Measurements from ENCODE around the gene MEX3C. TPM values are rescaled to one million over a fixed set of nuclear protein-coding genes. Genes with fewer than 3 reads are reported as not detected.

The MEX3C gene
- total RNA-seq, 2 experiments from 2014 or later, result 41.9 to 43.4 TPM

DNA sequence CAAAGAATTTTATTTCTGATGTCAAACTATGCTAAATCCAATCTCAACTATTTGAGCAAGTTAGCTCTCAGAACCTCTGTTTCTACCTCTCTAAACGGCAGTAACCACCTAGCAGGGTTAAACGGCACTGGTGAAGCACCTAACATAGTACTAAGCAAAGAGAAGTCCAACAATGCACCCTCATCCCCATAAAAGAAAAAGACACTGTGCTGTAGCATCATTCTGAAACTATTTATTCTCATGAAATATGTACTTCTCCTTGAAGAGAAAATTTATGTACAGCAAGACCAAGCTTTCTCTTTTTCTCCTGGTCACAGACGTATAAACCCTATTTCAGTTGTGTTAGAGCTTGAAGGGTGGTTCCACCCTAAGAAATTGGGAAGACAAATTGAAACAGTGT lies 4.8 kb downstream of the MEX3C start:
- peak overlapping the region; percentile 95 for H3K4me2 ChIP-seq (ENCODE audit: low read length)
- peaks cover 91% of the 10 kb centered on the region for H3K79me2 ChIP-seq (ENCODE audit: insufficient read depth, low read depth, low read length)
- H2AFZ ChIP-seq (ENCODE audit: low read length), result no peak overlapping the region
- intact Hi-C loops (cut with micrococcal nuclease; ENCODE audit: unreplicated experiment), result loop anchor here (10.0 kb wide), 3 partner anchors 78 to 318 kb away; partner anchors contain the start of genes ME2 and SMAD4
- H3K4me3 ChIP-seq (ENCODE audit: low read depth, low read length, poor library complexity, severe bottlenecking), result peak overlapping the region; percentile 92
- no peaks in the 10 kb centered on the region for H3K9me2 ChIP-seq (ENCODE audit: insufficient read depth, low read length)
- DNase-seq (ENCODE audit: low spot score), result no peak
- TF ChIP-seq, protein P1, sequence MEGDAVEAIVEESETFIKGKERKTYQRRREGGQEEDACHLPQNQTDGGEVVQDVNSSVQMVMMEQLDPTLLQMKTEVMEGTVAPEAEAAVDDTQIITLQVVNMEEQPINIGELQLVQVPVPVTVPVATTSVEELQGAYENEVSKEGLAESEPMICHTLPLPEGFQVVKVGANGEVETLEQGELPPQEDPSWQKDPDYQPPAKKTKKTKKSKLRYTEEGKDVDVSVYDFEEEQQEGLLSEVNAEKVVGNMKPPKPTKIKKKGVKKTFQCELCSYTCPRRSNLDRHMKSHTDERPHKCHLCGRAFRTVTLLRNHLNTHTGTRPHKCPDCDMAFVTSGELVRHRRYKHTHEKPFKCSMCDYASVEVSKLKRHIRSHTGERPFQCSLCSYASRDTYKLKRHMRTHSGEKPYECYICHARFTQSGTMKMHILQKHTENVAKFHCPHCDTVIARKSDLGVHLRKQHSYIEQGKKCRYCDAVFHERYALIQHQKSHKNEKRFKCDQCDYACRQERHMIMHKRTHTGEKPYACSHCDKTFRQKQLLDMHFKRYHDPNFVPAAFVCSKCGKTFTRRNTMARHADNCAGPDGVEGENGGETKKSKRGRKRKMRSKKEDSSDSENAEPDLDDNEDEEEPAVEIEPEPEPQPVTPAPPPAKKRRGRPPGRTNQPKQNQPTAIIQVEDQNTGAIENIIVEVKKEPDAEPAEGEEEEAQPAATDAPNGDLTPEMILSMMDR (conservative IDR thresholded peaks at IDR 0.05; ENCODE audit: low read length), result no peak
- TF ChIP-seq EZH2phosphoT487 (IDR thresholded peaks at IDR 0.05; ENCODE audit: borderline replicate concordance, low read depth, low read length), result no peak
- peak overlapping the region; percentile 61 for H3K27ac ChIP-seq (ENCODE audit: low read depth, low read length, poor library complexity, severe bottlenecking)
- peaks cover 22% of the 10 kb centered on the region; the same call in 1 of the 2 replicates for H4K20me1 ChIP-seq (ENCODE audit: insufficient read depth, low read length)
- H3K9me3 ChIP-seq (ENCODE audit: low read length), result no peaks in the 10 kb centered on the region
- CTCF ChIA-PET (ENCODE audit: unreplicated experiment), result no interaction called here
- no TSS peak for BruUV-seq (replicated peaks)
- POLR2A ChIA-PET, result interaction anchor here (1.3 to 7.5 kb wide), 2 partner anchors 28 to 37 kb away, joined by 3 to 50 read pairs; no protein-coding TSS in a partner anchor
- peaks cover 60% of the 10 kb centered on the region for H3K36me3 ChIP-seq (ENCODE audit: insufficient read depth, low read length)
- peaks cover 50% of the 10 kb centered on the region for H3K4me1 ChIP-seq (ENCODE audit: insufficient read depth, low read length, poor library complexity, severe bottlenecking)

DNA sequence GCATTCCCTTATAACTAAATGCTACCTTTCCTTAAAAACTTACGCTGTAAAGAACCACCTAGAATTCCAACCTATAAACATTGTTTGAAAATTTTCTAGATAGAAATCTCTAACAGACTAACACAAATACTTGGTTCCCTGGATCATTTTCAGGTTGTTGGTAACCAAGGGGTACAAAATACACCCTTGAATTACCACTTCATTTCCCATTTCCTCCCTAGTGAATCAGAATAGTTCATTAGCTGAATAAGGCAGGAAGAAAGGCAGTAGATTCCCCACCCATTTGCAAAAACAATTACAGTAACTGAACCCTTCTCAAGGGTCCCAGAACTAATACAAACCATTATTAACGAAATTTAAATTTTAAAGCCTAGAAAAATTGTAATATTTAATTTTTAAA lies 5.5 kb downstream of the MEX3C start:
- Histone ChIP-seq H3K4me3 (ENCODE audit: low read depth, low read length, poor library complexity, severe bottlenecking) (peak overlapping the region; percentile 92), H3K9me2 (ENCODE audit: insufficient read depth, low read length) (no peaks in the 10 kb centered on the region), H4K20me1 (ENCODE audit: insufficient read depth, low read length) (peaks cover 22% of the 10 kb centered on the region; the same call in 1 of the 2 replicates), H3K4me1 (ENCODE audit: insufficient read depth, low read length, poor library complexity, severe bottlenecking) (peaks cover 50% of the 10 kb centered on the region), H3K9me3 (ENCODE audit: low read length) (no peaks in the 10 kb centered on the region), H3K36me3 (ENCODE audit: insufficient read depth, low read length) (peaks cover 66% of the 10 kb centered on the region), H3K4me2 (ENCODE audit: low read length) (peak overlapping the region; percentile 95), H3K27ac (ENCODE audit: low read depth, low read length, poor library complexity, severe bottlenecking) (peak overlapping the region; percentile 61), H2AFZ (ENCODE audit: low read length) (no peak overlapping the region), H3K79me2 (ENCODE audit: insufficient read depth, low read depth, low read length) (peaks cover 97% of the 10 kb centered on the region)
- TF ChIP-seq, protein P1 (conservative IDR thresholded peaks at IDR 0.05; ENCODE audit: low read length), result no peak
- no peak for TF ChIP-seq EZH2phosphoT487 (IDR thresholded peaks at IDR 0.05; ENCODE audit: borderline replicate concordance, low read depth, low read length)
- ChIA-PET CTCF (ENCODE audit: unreplicated experiment) (no interaction called here), POLR2A (interaction anchor here (1.1 to 7.5 kb wide), 3 partner anchors 15 to 37 kb away, joined by 3 to 50 read pairs (median 3); no protein-coding TSS in a partner anchor)
- no TSS peak for BruUV-seq (replicated peaks)
- intact Hi-C loops (cut with micrococcal nuclease; ENCODE audit: unreplicated experiment), result loop anchor here (10.0 kb wide), 3 partner anchors 77 to 317 kb away; partner anchors contain the start of genes ME2 and SMAD4
- no peak for DNase-seq (ENCODE audit: low spot score)

- TF ChIP-seq, protein P1 (conservative IDR thresholded peaks at IDR 0.05; ENCODE audit: low read length), result no peak
- no peak for TF ChIP-seq EZH2phosphoT487 (IDR thresholded peaks at IDR 0.05; ENCODE audit: borderline replicate concordance, low read depth, low read length)
- no peaks in the 10 kb centered on the region for H3K9me2 ChIP-seq (ENCODE audit: insufficient read depth, low read length)
- intact Hi-C loops (cut with micrococcal nuclease; ENCODE audit: unreplicated experiment), result loop anchor here (10.0 kb wide), 3 partner anchors 76 to 316 kb away; partner anchors contain the start of genes ME2 and SMAD4
- H3K4me1 ChIP-seq (ENCODE audit: insufficient read depth, low read length, poor library complexity, severe bottlenecking), result peaks cover 50% of the 10 kb centered on the region
- H3K79me2 ChIP-seq (ENCODE audit: insufficient read depth, low read depth, low read length), result peaks cover 100% of the 10 kb centered on the region
- peak; percentile 38 for DNase-seq (ENCODE audit: low spot score)
- CTCF ChIA-PET (ENCODE audit: unreplicated experiment), result no interaction called here
- POLR2A ChIA-PET, result interaction anchor here (1.1 to 7.5 kb wide), 2 partner anchors 14 to 36 kb away, joined by 3 to 50 read pairs; no protein-coding TSS in a partner anchor
- H3K27ac ChIP-seq (ENCODE audit: low read depth, low read length, poor library complexity, severe bottlenecking), result peak overlapping the region; percentile 61
- no TSS peak for BruUV-seq (replicated peaks)
- no peaks in the 10 kb centered on the region for H3K9me3 ChIP-seq (ENCODE audit: low read length)
- peak overlapping the region; percentile 95 for H3K4me2 ChIP-seq (ENCODE audit: low read length)
- H3K4me3 ChIP-seq (ENCODE audit: low read depth, low read length, poor library complexity, severe bottlenecking), result peak overlapping the region; percentile 92
- H2AFZ ChIP-seq (ENCODE audit: low read length), result no peak overlapping the region
- peaks cover 74% of the 10 kb centered on the region for H3K36me3 ChIP-seq (ENCODE audit: insufficient read depth, low read length)
- peaks cover 22% of the 10 kb centered on the region; the same call in 1 of the 2 replicates for H4K20me1 ChIP-seq (ENCODE audit: insufficient read depth, low read length)
Measured at GRCh38 chr18:51191128-51191717, 6.3 kb downstream of the MEX3C start.
